K562 (cell line): ENCODE results near the gene BCL2L13. TPM values are rescaled to one million over a fixed set of nuclear protein-coding genes. Genes with fewer than 3 reads are reported as not detected.
A peak's percentile ranks its signal among the peaks of the same experiment; 100 is the strongest.

Experiments
- ATAC-seq: fragments of 200-7000 bp; cut with Tn5 transposase; 3 replicates; pipeline ENCODE4 v1.9.1; 2020; ENCODE audit warnings: moderate library complexity
- BruUV-seq: library from RNA; stranded (reverse); fragments of 400-500 nt; replicated peaks from 2 replicates; lab custom pipeline; 2021; lab: Mats Ljungman, UMichigan
- CTCF ChIA-PET: fragments of 300-600 bp; formaldehyde crosslinking; extraction: SDS; loops from one replicate; lab custom pipeline; 2021; ENCODE audit warnings: low intra/inter-chr PET ratio; lab: Yijun Ruan, JAX
- POLR2A ChIA-PET: fragments of 300-600, 350-650 bp; sonication (Branson Sonifier 250); formaldehyde crosslinking; extraction: SDS; loops from one replicate; lab custom pipeline; 2021; ENCODE audit warnings: antibody characterized with exemption, inconsistent platforms; lab: Yijun Ruan, JAX
- DNase-seq, 4 experiments: peaks; one replicate each; pipeline versions ENCODE4 v3.0.0 to v3.0.0-alpha.2; 2011 to 2018; ENCODE audit warnings: low spot score in 3 of 4, mixed read lengths in 3 of 4; ENCODE audit errors: extremely low read depth in 1 of 4
- FAIRE-seq: peaks from 2 replicates; lab custom pipeline; 2011; peaks lifted over from hg19 to GRCh38; lab: Jason Lieb, UNC
- H2AFZ ChIP-seq: 2 replicates; pipeline ENCODE4 v1.6.0; 2011; ENCODE audit warnings: low read depth, low read length, control low read depth, inconsistent platforms
- H3K27ac ChIP-seq: fragments of 200-600 bp; 3 replicates; pipeline ENCODE4 v1.8.0; 2011; ENCODE audit warnings: low read depth, mild to moderate bottlenecking, control low read depth, inconsistent platforms, low read length, moderate library complexity, mixed read lengths; ENCODE audit errors: extremely low read depth
- H3K27me3 ChIP-seq, 2 experiments: fragments of 300-600 bp in 1 of 2; 2 replicates in 1 of 2; 3 replicates in 1 of 2; pipeline versions ENCODE4 v1.6.0 to v1.8.0; 2011; ENCODE audit warnings: inconsistent platforms in 2 of 2, low read length in 2 of 2, mild to moderate bottlenecking in 1 of 2, mixed read lengths in 1 of 2, moderate library complexity in 1 of 2; ENCODE audit not compliant: control insufficient read depth in 2 of 2, insufficient read depth in 2 of 2
- H3K36me3 ChIP-seq: fragments of 300-600 bp; 3 replicates; pipeline ENCODE4 v1.8.0; 2011; ENCODE audit warnings: mild to moderate bottlenecking, low read length, inconsistent platforms; ENCODE audit not compliant: control insufficient read depth, insufficient read depth
- H3K4me1 ChIP-seq, 2 experiments: fragments of 200-600 bp in 1 of 2; replicated peaks in 1 of 2; 2 replicates in 1 of 2; 3 replicates in 1 of 2; pipeline versions ENCODE4 v1.5.1 to v1.8.0; 2011; ENCODE audit warnings: inconsistent platforms in 2 of 2, low read length in 2 of 2, mild to moderate bottlenecking in 1 of 2, mixed read lengths in 1 of 2, moderate library complexity in 1 of 2; ENCODE audit not compliant: control insufficient read depth in 2 of 2, insufficient read depth in 2 of 2
- H3K4me2 ChIP-seq: 2 replicates; pipeline ENCODE4 v1.6.1; 2011; ENCODE audit warnings: low read length, control low read depth, inconsistent platforms, mixed read lengths; ENCODE audit not compliant: insufficient read depth
- H3K4me3 ChIP-seq: fragments of 200-600 bp; sonication (generic), shearing (Covaris generic); 2 replicates; pipeline ENCODE4 v1.5.1; 2016; ENCODE audit warnings: control low read depth, inconsistent platforms
- H3K79me2 ChIP-seq: fragments of 200-600 bp; 3 replicates; pipeline ENCODE4 v1.8.0; 2011; ENCODE audit warnings: low read length, inconsistent platforms; ENCODE audit not compliant: control insufficient read depth, insufficient read depth
- H3K9ac ChIP-seq, 2 experiments: 2 replicates each; pipeline versions ENCODE4 v1.6.0 to v1.6.1; 2011; ENCODE audit warnings: low read depth in 2 of 2, low read length in 2 of 2, control low read depth in 1 of 2, inconsistent platforms in 1 of 2, mild to moderate bottlenecking in 1 of 2, mixed read lengths in 1 of 2; ENCODE audit not compliant: insufficient read depth in 1 of 2
- H3K9me1 ChIP-seq: one replicate; pipeline ENCODE4 v1.6.0; 2011; ENCODE audit warnings: inconsistent platforms, mild to moderate bottlenecking, low read length, moderate library complexity; ENCODE audit not compliant: control insufficient read depth, insufficient read depth
- H3K9me3 ChIP-seq: replicated peaks from 2 replicates; pipeline ENCODE4 v1.5.1; 2011; ENCODE audit warnings: low read depth, low read length, inconsistent platforms; ENCODE audit not compliant: control insufficient read depth, insufficient read depth
- H4K20me1 ChIP-seq: replicated peaks from 2 replicates; pipeline ENCODE4 v1.6.1; 2011; ENCODE audit warnings: low read length, inconsistent platforms, mixed read lengths; ENCODE audit not compliant: control insufficient read depth, insufficient read depth
- ASH1L ChIP-seq: fragments of 450-650 bp; IDR thresholded peaks from 2 replicates; pipeline ENCODE4 v1.6.1; 2018; ENCODE audit warnings: borderline replicate concordance, mild to moderate bottlenecking, low read depth; ENCODE audit not compliant: partially characterized antibody
- CBX2 ChIP-seq: fragments of 200-600 bp; sonication (generic); IDR thresholded peaks from one replicate; pipeline ENCODE4 v1.6.1; 2012; ENCODE audit warnings: mild to moderate bottlenecking, low read length, inconsistent platforms; ENCODE audit not compliant: insufficient read depth, poor library complexity, severe bottlenecking
- ZNF121 ChIP-seq: sonication (generic); formaldehyde crosslinking; conservative IDR thresholded peaks from 2 replicates; pipeline ENCODE4 v1.8.0; 2022; ENCODE audit warnings: missing genetic modification reagents
- WGBS: fragments of 100-300 bp; shearing (Covaris generic); methylation state at CpG from one replicate; pipeline ENCODE4 v1.1.6; 2016; ENCODE audit warnings: low coverage, mixed read lengths; ENCODE audit not compliant: insufficient coverage; ENCODE audit errors: missing lambda C conversion rate; 5-methylcytosine and 5-hydroxymethylcytosine counted together
- in situ Hi-C: fragments of 300-500 bp; cut with MboI; formaldehyde crosslinking; loops from 4 replicates; pipeline ENCODE4 v1.15.0; 2018; ENCODE audit warnings: inconsistent platforms, mixed read lengths
- intact Hi-C: fragments of 100-400 bp; cut with micrococcal nuclease; formaldehyde crosslinking; loops from 2 replicates; pipeline ENCODE4 v1.14.2; 2022
- polyA plus RNA-seq, 8 experiments: library from polyadenylated mRNA; depleted of rRNA in 4 of 8; stranded (reverse) in 5 of 8; unstranded in 3 of 8; fragments of >200 nt; fragmentation: Nextera tagmentation in 2 of 8; fragmentation: Illumina TruSeq in 1 of 8; extraction: Ambion mirVana in 2 of 8; extraction: Trizol in 1 of 8; gene quantifications; 2 replicates each; pipeline versions ENCODE4 v1.2.1 to v1.2.3, GENCODE V29; 2011 to 2014; ENCODE audit warnings: inconsistent platforms in 1 of 8, missing spikeins in 1 of 8
- total RNA-seq, 7 experiments: library from RNA; depleted of rRNA in 6 of 7; stranded (reverse); fragments of >200 nt in 6 of 7; fragmentation: Illumina TruSeq in 2 of 7; extraction: Trizol in 2 of 7; gene quantifications; 2 replicates each; pipeline versions ENCODE4 v1.2.1 to v1.2.3, GENCODE V29; 2011 to 2021; ENCODE audit warnings: low replicate concordance in 1 of 7
- TF ChIP-seq, protein P1 (sequence below): sonication (generic); formaldehyde crosslinking; IDR thresholded peaks from 2 replicates; pipeline ENCODE4 v1.8.1; 2023; ENCODE audit warnings: mild to moderate bottlenecking, missing genetic modification reagents
- TF ChIP-seq, protein P2 (sequence below): sonication (generic); formaldehyde crosslinking; IDR thresholded peaks from 2 replicates; pipeline ENCODE4 v1.8.0; 2022; ENCODE audit warnings: mild to moderate bottlenecking, missing genetic modification reagents

Gene BCL2L13
- total and polyA plus RNA-seq, 9 of the 15 experiments (the other 6 are each of a cell fraction or from before 2014, with no cell fraction given): 41.5 to 63.4 (median 56.5) TPM

DNA sequence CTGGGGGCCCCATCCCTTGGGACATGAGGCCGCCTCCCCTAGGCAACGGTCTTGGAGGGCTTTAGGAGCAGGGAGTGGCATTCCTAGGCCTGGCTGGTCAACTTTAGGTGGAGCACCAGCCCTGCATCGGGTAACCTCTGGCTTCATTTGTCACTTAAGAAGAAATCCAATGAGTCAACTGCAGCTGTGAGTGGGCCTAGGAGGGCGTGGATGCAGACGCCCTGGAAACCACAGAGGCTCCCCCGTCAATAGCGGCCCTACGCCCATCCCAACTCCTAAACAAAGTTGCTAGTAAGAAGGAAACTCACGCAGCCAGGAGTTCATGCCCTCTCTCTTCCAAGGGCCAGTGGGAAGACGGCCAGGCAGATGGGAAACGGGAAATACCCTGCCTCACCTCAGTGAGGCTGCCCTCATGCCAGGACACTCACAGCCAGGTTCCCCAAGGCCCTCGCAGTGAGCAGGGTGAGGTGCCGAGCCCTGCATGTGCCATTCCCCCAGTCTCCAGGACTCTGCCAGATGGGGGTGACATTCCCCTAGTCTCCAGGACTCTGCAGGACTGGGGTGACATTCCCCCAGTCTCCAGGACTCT is 114.9 kb downstream of the BCL2L13 start:
- H3K27ac ChIP-seq: no peak overlapping the region
- ChIA-PET POLR2A (interaction anchor here (0.8 kb wide), 1 partner anchor 14 kb away, joined by 3 read pairs; no protein-coding TSS in a partner anchor), CTCF (no interaction called here)
- intact Hi-C loops: no loop called here
- H3K9me1 ChIP-seq: peaks cover 6% of the 10 kb centered on the region
- WGBS: 66% methylated on average over 13 of the region's 13 CpGs
- no peak; the same call in 2 of the 3 replicates for ATAC-seq
- no peak overlapping the region; a peak in 1 of 4 replicates for H3K9ac ChIP-seq
- H3K4me3 ChIP-seq: no peak overlapping the region
- DNase-seq: no peak
- H3K79me2 ChIP-seq: peaks cover 41% of the 10 kb centered on the region
- FAIRE-seq: no peak
- no peaks in the 10 kb centered on the region for H3K9me3 ChIP-seq
- no peaks in the 10 kb centered on the region; the same call in 1 of the 2 replicates for H4K20me1 ChIP-seq
- no TSS peak for BruUV-seq
- no peaks in the 10 kb centered on the region for H3K27me3 ChIP-seq
- TF ChIP-seq ASH1L: no peak
- no peak for TF ChIP-seq ZNF121
- TF ChIP-seq, protein P1, sequence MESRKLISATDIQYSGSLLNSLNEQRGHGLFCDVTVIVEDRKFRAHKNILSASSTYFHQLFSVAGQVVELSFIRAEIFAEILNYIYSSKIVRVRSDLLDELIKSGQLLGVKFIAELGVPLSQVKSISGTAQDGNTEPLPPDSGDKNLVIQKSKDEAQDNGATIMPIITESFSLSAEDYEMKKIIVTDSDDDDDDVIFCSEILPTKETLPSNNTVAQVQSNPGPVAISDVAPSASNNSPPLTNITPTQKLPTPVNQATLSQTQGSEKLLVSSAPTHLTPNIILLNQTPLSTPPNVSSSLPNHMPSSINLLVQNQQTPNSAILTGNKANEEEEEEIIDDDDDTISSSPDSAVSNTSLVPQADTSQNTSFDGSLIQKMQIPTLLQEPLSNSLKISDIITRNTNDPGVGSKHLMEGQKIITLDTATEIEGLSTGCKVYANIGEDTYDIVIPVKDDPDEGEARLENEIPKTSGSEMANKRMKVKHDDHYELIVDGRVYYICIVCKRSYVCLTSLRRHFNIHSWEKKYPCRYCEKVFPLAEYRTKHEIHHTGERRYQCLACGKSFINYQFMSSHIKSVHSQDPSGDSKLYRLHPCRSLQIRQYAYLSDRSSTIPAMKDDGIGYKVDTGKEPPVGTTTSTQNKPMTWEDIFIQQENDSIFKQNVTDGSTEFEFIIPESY (CRISPR knock-in tag): peak; percentile 71
- no peak for TF ChIP-seq CBX2
- TF ChIP-seq, protein P2, sequence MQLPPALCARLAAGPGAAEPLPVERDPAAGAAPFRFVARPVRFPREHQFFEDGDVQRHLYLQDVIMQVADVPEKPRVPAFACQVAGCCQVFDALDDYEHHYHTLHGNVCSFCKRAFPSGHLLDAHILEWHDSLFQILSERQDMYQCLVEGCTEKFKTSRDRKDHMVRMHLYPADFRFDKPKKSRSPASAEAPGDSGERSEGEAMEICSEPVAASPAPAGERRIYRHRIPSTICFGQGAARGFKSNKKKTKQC (CRISPR knock-in tag): no peak
- TF ChIP-seq, all 486 proteins: peak for 1
- H2AFZ ChIP-seq: no peak overlapping the region
- 0 out of 3 replicates have a peak, but pooled peaks cover 5% of the 10 kb centered on the region for H3K36me3 ChIP-seq
- no peak overlapping the region for H3K4me2 ChIP-seq
- H3K4me1 ChIP-seq: peaks cover 0 to 21% of the 10 kb centered on the region in 2 experiments; a peak in 1 of 5 replicates
- in situ Hi-C loops: no loop called here
